IPS DF 4.7 (cell line): ENCODE measurements around the gene PRXL2C.
"Not testable (repeated sequence)": the region's sequence is repeated elsewhere in the genome, so short reads cannot be mapped to it uniquely, and the experiment has no call there.

Experiments used
- DNase-seq: peaks from one replicate; pipeline ENCODE4 v3.0.0-alpha.2; 2013; ENCODE audit warnings: low spot score; ENCODE audit errors: extremely low read depth

PRXL2C gene

DNA sequence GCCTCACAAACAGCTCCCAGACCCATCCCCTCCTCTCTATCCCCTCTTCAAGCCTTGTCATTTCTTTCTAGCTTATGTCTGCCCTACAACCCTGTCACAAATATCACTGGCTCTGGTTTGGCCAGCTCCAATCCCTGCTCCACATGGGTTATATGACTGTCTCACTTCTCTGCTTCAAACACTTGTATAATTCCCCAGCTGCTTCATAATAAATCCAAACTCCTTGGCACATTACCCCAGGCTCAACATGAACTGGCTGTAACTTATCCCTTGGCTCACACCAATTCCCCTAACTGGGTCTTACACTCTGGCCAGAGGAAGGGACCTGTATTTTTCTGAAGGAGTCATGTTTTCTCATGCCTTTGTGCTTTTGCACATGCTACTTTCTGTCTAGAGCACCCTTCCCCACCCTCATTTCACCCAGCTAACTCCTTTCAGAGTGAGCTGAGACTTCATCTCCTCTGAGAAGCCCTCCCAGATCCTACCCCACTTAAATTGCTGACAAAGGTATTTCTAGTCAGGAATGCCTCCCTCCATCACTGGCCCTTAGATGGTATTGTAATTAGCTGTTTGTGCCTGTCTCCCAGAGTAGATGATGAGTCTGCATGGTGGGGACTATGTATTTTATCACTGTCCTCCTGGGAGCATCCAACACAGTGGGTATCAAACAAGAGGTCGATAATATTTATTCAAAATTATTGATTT, 5.3 kb downstream of the PRXL2C start:
- DNase-seq = no peak

DNA sequence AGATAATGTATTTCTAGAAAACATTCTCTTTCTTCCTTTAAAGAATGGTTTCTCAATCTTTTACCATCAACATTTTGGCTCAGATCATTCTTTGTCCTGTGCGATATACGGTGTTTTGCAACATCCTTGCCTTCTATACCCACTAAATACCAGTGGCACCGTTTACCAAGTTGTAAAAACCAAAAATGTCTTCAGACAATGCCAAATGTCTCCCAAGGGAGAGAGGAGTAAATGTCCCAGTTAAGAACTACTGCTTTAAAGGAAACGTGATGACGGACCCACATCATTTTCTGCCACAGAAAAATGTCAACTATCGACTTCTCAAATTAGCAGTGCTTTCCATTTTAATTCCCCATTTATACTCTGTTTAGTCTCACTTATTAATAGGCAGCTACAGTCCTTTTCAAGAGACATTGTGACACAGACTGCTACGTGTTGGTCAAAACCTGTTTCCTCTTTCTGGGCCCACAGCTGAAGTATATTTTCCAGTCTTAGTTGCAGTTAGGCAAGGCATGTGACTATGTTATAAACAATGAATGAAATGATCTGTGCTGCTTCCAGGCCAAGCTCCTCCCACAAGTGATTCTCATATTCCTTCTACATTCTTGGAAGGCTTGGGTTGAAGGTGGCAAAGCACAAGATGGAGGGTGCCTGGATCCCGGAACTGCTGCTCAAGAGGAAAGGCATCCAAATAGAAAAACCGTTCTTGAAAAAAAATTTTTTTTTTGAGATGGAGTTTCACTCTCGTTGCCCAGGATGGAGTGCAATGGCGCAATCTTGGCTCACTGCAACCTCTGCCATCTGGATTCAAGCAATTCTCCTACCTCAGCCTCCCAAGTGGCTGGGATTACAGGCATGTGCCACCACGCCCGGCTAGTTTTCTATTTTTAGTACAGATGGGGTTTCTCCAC, 8.8 kb downstream of the PRXL2C start:
- DNase-seq = no peak

DNA sequence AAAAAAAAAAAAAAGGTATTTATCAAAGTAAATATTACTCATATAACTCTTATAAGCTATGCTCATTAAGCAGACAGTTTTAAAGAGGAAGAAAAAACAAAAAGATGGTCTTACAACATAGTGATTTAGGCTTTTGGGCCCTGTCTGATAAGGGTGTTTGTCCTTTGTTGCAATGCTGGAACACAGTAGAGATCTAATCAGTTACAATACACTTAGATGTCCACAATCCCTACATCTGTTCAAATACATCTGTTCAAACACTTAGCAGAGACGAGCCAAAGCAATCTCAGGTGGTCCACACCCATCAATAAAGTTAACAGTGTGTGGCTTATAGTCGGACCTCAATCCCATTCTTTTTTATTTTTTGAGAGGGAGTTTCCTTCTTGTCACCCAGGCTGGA, 11.0 kb downstream of the PRXL2C start:
- DNase-seq = no peak

DNA sequence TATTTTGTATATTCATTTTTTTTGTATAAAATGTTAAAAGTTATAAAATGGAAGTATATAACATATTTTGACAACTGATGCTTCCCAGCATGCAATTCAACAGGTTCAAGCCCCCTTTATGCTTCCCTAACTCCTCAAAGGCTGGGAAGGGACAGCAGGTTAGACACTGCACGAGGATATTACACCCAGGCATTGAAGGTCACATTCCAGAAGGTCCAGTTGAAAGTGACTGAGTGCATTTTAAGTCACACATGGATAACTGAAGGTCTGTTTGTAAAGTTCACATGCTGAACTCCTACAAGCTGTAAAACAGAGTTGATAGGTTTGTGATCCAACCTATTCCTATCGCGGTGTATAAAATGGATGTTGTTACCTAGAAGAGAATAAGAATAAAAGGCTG, 13.6 kb downstream of the PRXL2C start:
- no peak for DNase-seq

DNA sequence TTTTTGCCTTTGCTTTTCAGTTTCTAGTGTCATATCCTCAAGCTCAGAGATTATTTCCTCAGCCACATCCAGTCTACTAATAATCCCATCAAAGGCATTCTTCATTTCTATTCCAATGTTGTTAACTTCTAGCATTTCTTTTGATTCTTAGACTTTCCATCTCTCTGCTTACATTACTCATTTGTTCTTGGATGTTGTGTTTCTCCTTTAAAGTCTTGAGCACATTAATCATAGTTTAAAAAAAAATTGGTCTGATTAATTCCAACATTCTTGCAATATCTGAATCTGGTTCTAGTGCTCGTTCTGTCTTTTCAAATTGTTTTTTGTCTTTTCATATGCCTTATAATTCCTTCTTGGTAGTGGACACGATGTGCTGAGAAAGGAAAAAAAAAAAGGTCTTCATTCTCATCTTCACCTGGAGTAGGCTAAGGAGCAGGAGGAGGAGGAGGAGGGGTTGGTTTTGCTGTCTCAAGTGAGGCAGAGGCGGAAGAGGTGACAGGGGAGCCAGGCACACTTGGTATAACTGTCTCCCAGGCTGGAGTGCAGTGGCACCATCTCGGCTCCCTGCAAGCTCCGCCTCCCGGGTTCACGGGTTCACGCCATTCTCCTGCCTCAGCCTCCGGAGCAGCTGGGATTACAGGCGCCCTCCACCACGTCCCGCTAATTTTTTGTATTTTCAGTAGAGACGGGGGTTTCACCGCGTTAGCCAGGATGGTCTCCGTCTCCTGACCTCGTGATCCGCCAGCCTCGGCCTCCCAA, 16.3 kb downstream of the PRXL2C start:
- DNase-seq = no peak

DNA sequence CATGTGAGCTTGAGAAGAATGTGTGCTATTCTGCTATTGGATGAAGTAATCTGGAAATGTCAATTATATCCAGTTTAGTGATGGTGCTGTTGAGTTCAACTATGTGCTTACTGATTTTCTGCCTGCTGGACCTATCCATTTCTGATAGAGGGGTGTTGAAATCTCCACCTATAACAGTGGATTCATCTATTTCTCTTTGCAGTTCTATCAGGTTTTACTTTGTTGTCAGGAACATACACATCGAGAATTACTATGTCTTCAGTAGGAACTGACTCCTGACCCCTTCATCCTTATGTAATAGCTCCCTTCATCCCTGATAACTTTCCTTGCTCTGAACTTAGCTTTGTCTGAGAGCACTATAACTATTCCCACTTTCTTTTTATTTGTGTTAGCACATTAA, 18.7 kb downstream of the PRXL2C start:
- DNase-seq = no peak

DNA sequence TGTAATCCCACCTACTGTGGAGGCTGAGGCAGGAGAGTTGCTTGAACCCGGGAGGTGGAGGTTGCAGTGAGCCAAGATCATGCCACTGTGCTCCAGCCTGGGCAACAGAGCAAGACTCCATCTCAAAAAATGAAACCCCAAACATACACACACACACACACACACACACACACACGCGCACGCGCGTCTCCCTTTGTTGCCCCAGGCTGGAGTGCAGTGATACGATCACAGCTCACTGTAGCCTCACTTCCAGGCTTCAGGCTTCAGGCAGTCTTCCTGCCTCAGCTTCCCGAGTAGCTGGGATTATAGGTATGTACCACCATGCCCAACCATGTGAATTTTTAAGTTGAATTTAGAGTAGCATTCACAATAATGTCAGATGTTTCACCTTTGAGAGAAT, 21.5 kb downstream of the PRXL2C start:
- not testable (repeated sequence) for DNase-seq

DNA sequence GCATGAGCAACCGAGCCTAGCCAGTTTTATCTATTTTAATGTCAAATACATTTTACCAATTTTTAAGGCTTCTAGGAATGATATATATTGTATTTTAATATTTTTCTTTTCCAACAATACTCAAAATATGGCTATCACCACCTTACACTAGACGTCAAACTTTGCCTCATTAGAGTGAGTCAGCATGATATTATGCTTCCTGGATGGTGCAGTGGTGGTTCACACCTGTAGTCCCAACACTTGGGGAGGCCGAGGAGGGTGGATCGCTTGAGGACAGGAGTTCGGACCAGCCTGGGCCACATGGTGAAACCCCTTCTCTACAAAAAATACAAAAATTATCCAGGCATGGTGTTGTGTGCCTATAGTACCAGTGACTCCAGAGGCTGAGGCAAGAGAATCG, 28.2 kb downstream of the PRXL2C start:
- no peak for DNase-seq

DNA sequence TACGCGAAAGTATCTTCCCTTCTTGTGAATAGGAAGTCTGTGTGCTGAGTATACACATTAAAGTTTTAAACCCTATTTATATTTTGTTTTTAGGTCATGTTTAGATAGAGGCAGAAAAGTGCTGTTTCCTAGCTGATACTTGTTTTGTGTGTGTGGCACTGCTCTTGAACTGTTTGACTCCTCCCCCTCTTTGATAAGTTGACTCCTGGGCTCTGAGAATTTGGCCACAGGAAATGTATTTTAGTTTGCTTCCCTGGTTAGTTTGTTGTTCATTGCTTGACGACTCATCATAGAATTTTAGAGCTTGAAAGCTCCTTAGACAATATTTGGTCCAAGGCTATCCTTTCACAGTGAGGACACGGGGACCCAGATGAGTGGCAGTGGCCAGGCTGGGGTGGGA, 33.5 kb downstream of the PRXL2C start:
- DNase-seq = no peak

DNA sequence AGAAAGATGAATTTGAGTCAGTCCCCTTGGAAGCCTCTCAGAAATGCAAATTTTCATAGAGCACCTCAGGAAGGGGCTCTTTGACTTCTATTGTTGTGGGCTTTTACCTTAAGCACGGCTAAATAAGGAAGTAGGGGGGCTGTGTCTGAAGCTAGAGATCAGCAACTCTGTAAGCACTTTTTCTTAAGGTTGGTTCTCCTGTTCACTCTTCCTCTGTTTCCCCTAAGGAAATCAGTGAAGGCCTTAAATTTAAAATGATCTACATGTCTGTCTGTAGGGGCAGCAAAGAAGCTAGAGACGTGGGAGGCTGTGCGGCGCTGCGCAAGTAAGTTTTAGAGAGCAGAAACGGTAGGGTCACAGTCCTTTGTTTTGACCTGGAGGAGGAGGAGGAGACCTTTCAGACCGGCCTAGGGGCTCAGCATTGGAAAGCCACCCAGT, 34.3 kb downstream of the PRXL2C start:
- peak; percentile 58 for DNase-seq

DNA sequence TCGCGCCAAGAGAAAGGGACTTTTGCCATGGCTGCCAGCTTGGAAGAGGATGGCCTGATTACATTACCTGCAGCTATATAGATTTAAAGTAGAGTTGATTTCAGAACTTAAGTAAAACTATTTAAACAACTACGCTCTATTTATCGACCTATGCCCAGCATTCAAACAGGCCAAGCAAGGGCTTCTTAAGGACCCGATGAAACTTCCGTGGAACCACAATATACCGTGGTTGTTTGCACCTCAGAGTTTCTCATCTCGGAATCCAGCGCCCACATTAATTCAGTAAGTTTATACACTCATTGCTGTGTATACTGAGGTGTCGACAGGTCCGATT, 35.0 kb downstream of the PRXL2C start:
- no peak for DNase-seq

DNA sequence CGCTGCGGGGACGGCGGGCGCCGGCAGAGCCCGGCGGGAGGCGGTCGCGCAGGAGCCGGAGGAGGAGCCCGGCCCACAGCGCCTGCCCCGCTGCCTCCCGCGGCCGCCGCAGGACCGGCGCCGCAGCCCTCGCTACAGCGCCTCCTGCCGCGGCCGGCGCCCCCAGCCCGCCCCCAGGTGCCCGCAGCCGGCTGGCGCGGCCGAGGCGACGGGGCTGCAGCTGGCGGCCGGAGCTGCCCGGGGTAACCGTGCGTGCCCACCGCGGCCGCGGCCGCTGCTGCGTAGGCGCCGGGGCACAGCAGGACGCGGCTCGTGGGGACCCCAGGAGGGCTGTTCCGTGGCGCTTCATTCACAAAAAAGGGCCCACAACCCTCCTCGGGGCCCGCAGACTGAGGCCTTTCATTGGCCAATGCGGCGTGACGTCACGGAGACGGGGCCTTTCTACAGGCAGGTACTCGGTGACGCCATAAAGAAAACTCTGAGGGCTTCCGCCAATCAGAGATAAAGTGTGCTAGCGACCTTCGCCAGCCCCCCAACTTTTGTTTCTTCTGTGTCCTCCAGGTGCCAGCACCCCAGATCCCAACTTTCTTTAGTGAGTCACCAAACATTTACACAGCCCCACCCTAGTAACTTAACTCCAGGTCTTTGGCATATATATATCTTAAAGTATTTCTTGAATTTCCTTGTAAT, 35.5 kb downstream of the PRXL2C start, which contains the start of gene CDC14B:
CDC14B (minus strand) TSS at position 353 of the 690 bp plus-strand sequence. CDS start 465 bp downstream, outside the sequence.
- peak; percentile 74 for DNase-seq

DNA sequence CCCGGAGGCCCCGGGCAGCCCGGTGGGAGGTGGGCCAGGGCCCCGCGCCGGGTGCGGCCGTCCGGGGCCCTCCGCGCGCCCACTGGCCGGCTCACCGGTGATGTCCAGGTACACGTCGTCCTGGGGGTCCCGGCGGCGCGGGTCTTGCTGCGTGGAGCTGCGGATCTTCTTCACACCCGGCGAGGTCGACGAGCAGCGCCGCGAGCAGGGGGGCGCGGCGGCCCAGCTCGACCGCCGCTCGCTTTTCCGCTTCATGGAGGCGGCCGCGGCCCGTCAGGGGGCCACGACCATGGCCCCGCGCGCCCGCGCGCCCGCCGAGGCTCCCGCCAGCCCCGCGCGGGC, 36.0 kb downstream of the PRXL2C start:
- no peak for DNase-seq

DNA sequence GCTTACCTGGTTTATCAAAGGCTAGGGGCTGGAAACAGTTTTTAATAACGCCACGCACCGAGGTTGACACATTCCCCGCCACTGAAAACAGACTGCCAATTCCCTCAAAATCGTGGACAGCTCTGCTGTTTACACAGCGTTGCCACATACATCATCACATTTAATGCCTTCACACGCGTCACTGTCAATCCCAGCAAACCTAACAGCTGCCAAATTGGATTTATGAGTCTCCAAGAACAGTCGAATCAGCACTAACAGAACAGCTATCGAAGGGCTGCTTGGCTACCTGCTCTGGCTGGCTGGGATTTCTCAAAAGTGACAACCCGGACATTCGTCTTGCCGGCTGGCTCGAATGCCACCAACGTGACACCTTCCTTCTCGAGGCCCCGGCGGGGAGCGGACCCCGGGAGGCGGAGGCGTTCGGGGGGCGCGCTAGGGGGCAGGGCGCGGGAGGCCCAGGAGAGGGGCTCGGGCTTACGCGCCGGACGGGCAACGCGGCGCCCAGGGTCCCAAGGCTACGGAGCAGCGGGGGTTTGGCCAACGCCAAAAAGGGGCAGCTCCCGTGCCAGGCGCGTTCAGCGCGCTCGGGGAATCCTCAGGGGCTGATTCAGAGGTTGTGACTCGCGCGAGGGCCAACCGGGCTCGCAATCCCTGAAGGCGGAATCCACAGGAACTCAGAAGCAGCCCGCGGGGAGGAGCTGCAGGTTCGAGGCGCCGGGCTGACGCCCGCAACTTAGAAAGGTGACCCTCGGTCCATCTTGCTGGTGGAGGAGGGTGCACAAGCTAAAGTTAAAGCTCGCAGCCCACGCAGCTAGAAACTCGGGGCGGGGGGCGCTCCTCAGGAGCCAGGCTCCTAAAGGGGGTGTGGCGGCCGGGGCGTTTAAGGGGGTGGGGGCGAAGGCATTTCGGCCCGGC, 36.7 kb downstream of the PRXL2C start:
- DNase-seq = no peak

DNA sequence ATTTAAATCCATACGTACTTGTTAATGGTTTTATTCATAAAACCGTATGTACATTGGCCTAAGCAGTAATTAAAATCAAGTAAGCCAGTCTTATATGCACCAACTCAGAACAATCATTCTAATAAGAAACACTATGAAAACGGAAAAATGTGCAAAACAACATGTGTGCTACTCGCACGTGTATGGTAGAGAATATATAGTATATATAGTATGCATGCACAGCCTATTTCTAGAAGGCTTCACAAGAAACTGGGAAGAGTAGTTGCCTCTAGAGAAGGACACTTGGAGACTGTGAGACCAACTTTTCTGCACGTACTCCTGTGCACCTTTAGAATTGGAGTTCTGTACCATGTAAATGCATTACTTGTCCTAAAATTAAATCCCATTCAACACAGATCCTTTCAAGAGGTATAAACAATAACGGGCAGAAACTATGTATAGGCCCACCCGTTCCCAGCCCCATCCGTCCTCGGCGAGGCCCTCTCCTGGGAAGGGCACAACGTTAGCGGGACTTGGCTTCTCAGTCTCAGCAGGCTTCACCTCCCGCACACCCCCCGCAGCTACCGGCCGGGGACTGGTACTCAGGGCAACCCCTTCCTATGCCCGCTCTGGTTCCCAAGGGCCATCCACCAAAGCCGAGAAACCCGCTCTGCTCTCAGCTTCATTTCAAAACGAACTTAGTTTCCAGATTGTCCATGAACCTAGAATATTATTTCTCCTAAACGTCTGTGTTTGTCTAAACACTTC, 37.5 kb downstream of the PRXL2C start:
- no peak for DNase-seq

DNA sequence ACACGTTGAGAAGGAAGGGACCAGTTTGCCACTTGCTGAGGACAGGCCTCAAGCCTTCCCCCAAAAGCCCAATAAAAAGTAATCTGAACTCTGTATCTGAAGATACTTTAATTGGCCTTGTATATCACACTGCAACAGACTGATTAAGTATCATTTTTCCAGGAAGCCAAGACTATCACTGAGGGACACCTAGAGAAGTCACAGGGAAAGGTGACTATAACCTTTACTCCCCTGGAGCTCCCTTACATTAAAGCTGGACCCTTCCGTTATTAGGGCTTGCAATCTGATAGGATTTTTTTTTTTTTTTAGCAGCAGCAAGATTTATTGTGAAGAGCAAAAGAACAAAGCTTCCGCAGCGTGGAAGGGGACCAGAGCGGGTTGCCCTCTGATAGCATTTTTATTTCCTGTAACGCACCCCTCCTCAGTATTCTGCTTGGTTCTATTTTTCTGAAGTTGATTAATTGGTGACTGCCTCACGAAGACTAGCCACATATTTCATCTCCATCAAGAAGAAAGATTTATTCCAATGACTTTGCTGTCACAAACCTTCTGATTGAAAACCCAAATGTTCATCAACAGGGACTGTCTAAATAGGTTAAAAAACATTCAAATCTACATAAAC, 38.2 kb downstream of the PRXL2C start:
- no peak for DNase-seq

DNA sequence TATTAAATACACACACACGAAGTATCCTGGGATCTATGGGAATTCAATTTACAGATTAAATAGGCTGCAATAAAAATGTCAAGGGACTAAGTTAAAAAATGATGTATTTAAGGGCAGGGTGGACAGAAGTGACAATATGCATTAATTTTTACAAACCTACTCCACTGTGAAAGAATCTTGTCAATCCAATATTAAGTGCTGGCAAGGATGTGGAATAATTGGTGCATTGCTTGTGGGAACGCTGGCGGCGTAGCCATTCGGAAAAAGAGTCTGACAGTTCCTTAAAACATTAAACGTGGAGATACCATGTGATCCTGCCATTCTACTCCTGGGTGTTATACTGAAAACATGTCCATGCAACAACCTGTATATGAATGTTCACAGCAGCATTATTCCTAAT, 39.7 kb downstream of the PRXL2C start:
- no peak for DNase-seq

DNA sequence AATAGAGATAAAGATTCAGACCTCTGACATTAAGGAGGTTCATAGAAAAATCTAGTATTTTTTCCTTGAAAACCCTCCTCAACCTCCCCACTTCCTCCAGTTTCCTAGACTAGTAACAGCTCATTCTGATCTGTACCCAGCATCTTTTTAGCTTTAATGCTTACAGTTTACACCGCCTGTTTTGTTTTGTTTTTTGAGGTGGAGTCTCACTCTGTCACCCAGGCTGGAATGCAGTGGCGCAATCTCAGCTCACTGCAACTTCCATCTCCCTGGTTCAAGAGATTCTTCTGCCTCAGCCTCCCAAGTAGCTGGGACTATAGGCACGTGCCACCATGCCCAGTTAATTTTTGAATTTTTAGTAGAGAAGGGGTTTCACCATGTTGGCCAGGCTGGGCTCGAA, 40.5 kb downstream of the PRXL2C start:
- not testable (repeated sequence) for DNase-seq

DNA sequence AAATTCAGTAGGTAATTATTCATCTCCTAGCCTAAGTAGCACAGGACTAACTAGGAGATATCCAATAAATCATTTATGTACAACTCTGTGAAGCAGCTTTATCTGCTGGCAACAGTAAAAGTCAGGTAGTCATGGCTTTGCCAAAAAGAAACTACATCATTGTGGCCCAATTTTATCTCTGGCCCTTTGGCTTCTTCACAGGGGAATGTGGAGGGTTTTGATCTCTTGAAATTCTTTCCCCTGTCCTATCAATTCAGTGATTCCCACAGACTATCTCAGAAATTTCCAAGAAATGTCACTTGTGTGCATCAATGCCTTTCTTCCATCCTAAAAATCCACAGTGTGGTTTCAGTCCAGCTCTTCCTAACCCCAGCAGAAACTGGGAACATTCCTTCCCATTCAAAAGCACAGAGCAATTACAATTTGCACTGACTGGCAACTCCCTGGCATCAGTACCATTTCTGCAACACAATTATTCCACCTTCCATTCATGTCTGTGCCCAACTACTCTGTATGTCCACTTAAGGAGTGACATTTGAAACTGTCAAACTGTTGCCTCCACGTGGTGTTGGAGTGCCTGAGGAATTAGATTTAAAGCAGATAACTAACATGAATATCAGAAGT, 42.0 kb downstream of the PRXL2C start:
- no peak for DNase-seq
